H9 (cell line): ENCODE results near the gene PPP3CB. TPM values are rescaled to one million over a fixed set of nuclear protein-coding genes. Genes with fewer than 3 reads are reported as not detected.

Source experiments
- DNase-seq: peaks from one replicate; pipeline ENCODE4 v3.0.0-alpha.2; 2017
- H2AFZ ChIP-seq: one replicate; pipeline ENCODE4 v1.6.1; 2013; ENCODE audit warnings: mild to moderate bottlenecking, low read length, control low read depth, moderate library complexity
- H2AK5ac ChIP-seq: 2 replicates; pipeline ENCODE4 v1.6.1; 2013; ENCODE audit warnings: low read length, control low read depth, mixed read lengths; ENCODE audit not compliant: insufficient read length
- H2BK120ac ChIP-seq: one replicate; pipeline ENCODE4 v1.6.1; 2013; ENCODE audit warnings: low read depth, mild to moderate bottlenecking, low read length, control low read depth, inconsistent platforms; ENCODE audit not compliant: poor library complexity, severe bottlenecking
- H2BK12ac ChIP-seq: 2 replicates; pipeline ENCODE4 v1.6.1; 2013; ENCODE audit warnings: low read length, control low read depth, mixed read lengths, low read depth; ENCODE audit not compliant: insufficient read length
- H2BK15ac ChIP-seq: 2 replicates; pipeline ENCODE4 v1.6.1; 2013; ENCODE audit warnings: low read depth, low read length, control low read depth
- H2BK20ac ChIP-seq: one replicate; pipeline ENCODE4 v1.6.1; 2013; ENCODE audit warnings: low read depth, mild to moderate bottlenecking, low read length, control low read depth, inconsistent platforms; ENCODE audit not compliant: poor library complexity, severe bottlenecking
- H2BK5ac ChIP-seq: 2 replicates; pipeline ENCODE4 v1.6.1; 2013; ENCODE audit warnings: low read length, control low read depth, mixed read lengths; ENCODE audit not compliant: insufficient read length
- H3K14ac ChIP-seq: 2 replicates; pipeline ENCODE4 v1.6.1; 2013; ENCODE audit warnings: low read length, control low read depth; ENCODE audit not compliant: insufficient read depth
- H3K18ac ChIP-seq: 2 replicates; pipeline ENCODE4 v1.6.1; 2013; ENCODE audit warnings: low read depth, mild to moderate bottlenecking, mixed read lengths, low read length, control low read depth; ENCODE audit not compliant: insufficient read length
- H3K23ac ChIP-seq: 2 replicates; pipeline ENCODE4 v1.6.1; 2013; ENCODE audit warnings: low read length, control low read depth, mixed read lengths, low read depth; ENCODE audit not compliant: insufficient read length
- H3K23me2 ChIP-seq: 2 replicates; pipeline ENCODE4 v1.6.1; 2013; ENCODE audit warnings: low read depth, mild to moderate bottlenecking, mixed read lengths, low read length, control low read depth; ENCODE audit not compliant: insufficient read length, poor library complexity, severe bottlenecking
- H3K27ac ChIP-seq: 2 replicates; pipeline ENCODE4 v1.5.1; 2013; ENCODE audit warnings: low read length, control low read depth, mixed read lengths, low read depth; ENCODE audit not compliant: insufficient read length
- H3K27me3 ChIP-seq: 2 replicates; pipeline ENCODE4 v1.6.1; 2013; ENCODE audit warnings: low read length, control low read depth, inconsistent platforms; ENCODE audit not compliant: insufficient read depth
- H3K4ac ChIP-seq: 2 replicates; pipeline ENCODE4 v1.6.1; 2013; ENCODE audit warnings: low read depth, mild to moderate bottlenecking, control low read depth, inconsistent platforms, low read length, moderate library complexity
- H3K4me1 ChIP-seq: 2 replicates; pipeline ENCODE4 v1.6.1; 2013; ENCODE audit warnings: low read length, control low read depth, inconsistent platforms; ENCODE audit not compliant: insufficient read depth
- H3K4me2 ChIP-seq: 2 replicates; pipeline ENCODE4 v1.6.1; 2013; ENCODE audit warnings: low read length, control low read depth, mixed read lengths; ENCODE audit not compliant: insufficient read length, insufficient read depth
- H3K56ac ChIP-seq: 2 replicates; pipeline ENCODE4 v1.6.1; 2013; ENCODE audit warnings: low read depth, mild to moderate bottlenecking, mixed read lengths, low read length, control low read depth; ENCODE audit not compliant: insufficient read length
- H3K79me1 ChIP-seq: 2 replicates; pipeline ENCODE4 v1.6.1; 2013; ENCODE audit warnings: low read depth, mild to moderate bottlenecking, moderate library complexity, low read length, control low read depth, inconsistent platforms; ENCODE audit not compliant: insufficient read depth, poor library complexity, severe bottlenecking
- H3K79me2 ChIP-seq: 2 replicates; pipeline ENCODE4 v1.6.1; 2013; ENCODE audit warnings: low read length, control low read depth, inconsistent platforms; ENCODE audit not compliant: insufficient read depth
- H3K9ac ChIP-seq: 2 replicates; pipeline ENCODE4 v1.6.1; 2013; ENCODE audit warnings: low read length, control low read depth, mixed read lengths; ENCODE audit not compliant: insufficient read length; ENCODE audit errors: extremely low read depth
- H3K9me3 ChIP-seq: one replicate; pipeline ENCODE4 v1.6.1; 2013; ENCODE audit warnings: low read depth, low read length, inconsistent platforms; ENCODE audit not compliant: control insufficient read depth
- H3T11ph ChIP-seq: one replicate; pipeline ENCODE4 v1.6.1; 2013; ENCODE audit warnings: mild to moderate bottlenecking, low read length, control low read depth, inconsistent platforms
- H4K20me1 ChIP-seq: one replicate; pipeline ENCODE4 v1.6.1; 2013; ENCODE audit not compliant: control insufficient read depth, insufficient read length, insufficient read depth
- H4K5ac ChIP-seq: 2 replicates; pipeline ENCODE4 v1.6.1; 2013; ENCODE audit warnings: low read depth, mild to moderate bottlenecking, mixed read lengths, low read length, control low read depth; ENCODE audit not compliant: insufficient read length
- H4K8ac ChIP-seq: replicated peaks from 2 replicates; pipeline ENCODE4 v1.6.1; 2013; ENCODE audit warnings: low read length, control low read depth, mixed read lengths, low read depth; ENCODE audit not compliant: insufficient read length
- H4K91ac ChIP-seq: 2 replicates; pipeline ENCODE4 v1.6.1; 2013; ENCODE audit warnings: low read depth, mild to moderate bottlenecking, moderate library complexity, mixed read lengths, low read length, control low read depth; ENCODE audit not compliant: insufficient read length
- H3K27ac Mint-ChIP-seq, 3 experiments: 2 replicates in 2 of 3; 3 replicates in 1 of 3; pipeline ENCODE4 v1.8.0; 2020 to 2021; ENCODE audit warnings: mixed read lengths in 3 of 3, mild to moderate bottlenecking in 1 of 3, moderate library complexity in 1 of 3
- H3K27me3 Mint-ChIP-seq: 2 replicates; pipeline ENCODE4 v1.8.0; 2021; ENCODE audit warnings: low read depth, mild to moderate bottlenecking, moderate library complexity, mixed read lengths
- H3K36me3 Mint-ChIP-seq, 3 experiments: 2 replicates in 2 of 3; 3 replicates in 1 of 3; pipeline ENCODE4 v1.8.0; 2020 to 2021; ENCODE audit warnings: low read depth in 3 of 3, mixed read lengths in 3 of 3; ENCODE audit not compliant: insufficient read depth in 1 of 3
- H3K4me1 Mint-ChIP-seq, 2 experiments: 2 replicates each; pipeline ENCODE4 v1.8.0; 2020; ENCODE audit warnings: mixed read lengths in 2 of 2
- H3K4me3 Mint-ChIP-seq, 2 experiments: 2 replicates in 1 of 2; 3 replicates in 1 of 2; pipeline ENCODE4 v1.8.0; 2020 to 2021; ENCODE audit warnings: mild to moderate bottlenecking in 2 of 2, mixed read lengths in 2 of 2, moderate library complexity in 1 of 2
- H3K9me3 Mint-ChIP-seq, 2 experiments: 2 replicates in 1 of 2; 3 replicates in 1 of 2; pipeline ENCODE4 v1.8.0; 2020; ENCODE audit warnings: mild to moderate bottlenecking in 2 of 2, mixed read lengths in 2 of 2, moderate library complexity in 1 of 2
- CTCF ChIP-seq: fragments of 200-600 bp; sonication (generic); conservative IDR thresholded peaks from 3 replicates; pipeline ENCODE4 v1.8.0; 2021; ENCODE audit warnings: antibody characterized with exemption, mild to moderate bottlenecking
- WGBS: extraction: QIAGEN DNeasy Blood & Tissue Kit; methylation state at CpG from one replicate; pipeline ENCODE4 v1.1.7; 2013; ENCODE audit warnings: missing lambda C conversion rate, low lambda C conversion rate, mixed read lengths; ENCODE audit not compliant: insufficient read length; ENCODE audit errors: extremely low coverage; 5-methylcytosine and 5-hydroxymethylcytosine counted together
- total RNA-seq: library from RNA; stranded (reverse); gene quantifications from 2 replicates; pipeline ENCODE4 v1.2.1, GENCODE V29; 2021

The PPP3CB gene
- total RNA-seq, 1 experiment from 2014 or later, result 37.3 TPM

GRCh38 chr10:73509695-73510094, 13.9 kb upstream of the PPP3CB start:
- no peak for TF ChIP-seq CTCF
- Histone ChIP-seq H4K91ac (no peak overlapping the region), H2BK5ac (no peak overlapping the region), H3K23me2 (no peaks in the 10 kb centered on the region), H2BK12ac (no peak overlapping the region), H4K5ac (no peak overlapping the region), H2BK20ac (no peak overlapping the region), H3K27ac (no peak overlapping the region), H3K4ac (no peak overlapping the region), H3K4me1 (no peaks in the 10 kb centered on the region; the same call in 1 of the 2 replicates), H3K4me2 (no peak overlapping the region), H2BK15ac (no peak overlapping the region), H3K9ac (no peak overlapping the region), H3K79me2 (no peaks in the 10 kb centered on the region), H4K20me1 (no peaks in the 10 kb centered on the region), H2AFZ (no peak overlapping the region), H3K14ac (no peak overlapping the region), H3K56ac (no peak overlapping the region), H3K23ac (no peak overlapping the region), H3K18ac (no peak overlapping the region), H2BK120ac (no peak overlapping the region), H3T11ph (no peak overlapping the region), H4K8ac (no peak overlapping the region), H2AK5ac (no peak overlapping the region), H3K79me1 (no peaks in the 10 kb centered on the region), H3K9me3 (no peaks in the 10 kb centered on the region), H3K27me3 (no peaks in the 10 kb centered on the region)
- Mint-ChIP-seq H3K36me3 (peaks cover 8 to 14% (median 10%) of the 10 kb centered on the region in 3 experiments; a peak in 6 of 7 replicates), H3K27me3 (no peaks in the 10 kb centered on the region), H3K27ac (peak overlapping the region in 1 of 3 experiments; percentile 35; a peak in 1 of 7 replicates), H3K4me3 (no peak overlapping the region), H3K4me1 (peaks cover 21% of the 10 kb centered on the region in 2 experiments), H3K9me3 (no peaks in the 10 kb centered on the region)
- no peak for DNase-seq
- WGBS, result no CpG with 5 or more reads among the region's 5 CpGs
